ENCODE results near the gene SDSL. TPM values are rescaled to one million over a fixed set of nuclear protein-coding genes. Genes with fewer than 3 reads are reported as not detected.

The SDSL gene
- total and polyA plus RNA-seq, 2 of the 4 experiments (the other 2 are of a cell fraction), result 6.3 to 10.9 TPM

DNA sequence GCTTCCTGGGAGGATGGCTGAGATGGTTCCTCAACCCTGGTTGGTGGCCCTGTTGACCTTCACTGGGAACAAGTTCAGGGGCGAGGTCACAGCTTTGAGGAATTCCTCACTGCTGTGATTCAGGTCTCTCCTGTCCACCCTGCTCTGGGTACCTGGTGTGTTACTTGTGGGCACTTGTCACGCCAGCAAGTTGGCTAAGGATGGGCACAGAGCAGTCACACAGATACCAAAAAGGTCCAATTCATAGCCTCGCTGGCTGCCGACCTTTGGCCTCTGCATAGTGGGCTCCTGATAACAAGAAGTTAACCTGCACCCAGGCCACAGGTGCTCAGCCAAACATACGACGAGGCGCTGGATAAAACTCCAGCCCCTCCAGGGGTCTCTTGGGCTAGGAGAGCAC, 29.7 kb upstream of the SDSL start:
- Histone ChIP-seq H3K36me3 (ENCODE audit: control insufficient read depth, insufficient read depth, low read length) (peaks cover 10% of the 10 kb centered on the region), H3K9me3 (ENCODE audit: control insufficient read depth, insufficient read depth, low read length) (no peaks in the 10 kb centered on the region; the same call in 1 of the 2 replicates), H4K91ac (ENCODE audit: insufficient read depth, low read depth, low read length) (no peak overlapping the region), H4K5ac (ENCODE audit: low read depth, low read length) (no peak overlapping the region), H2BK5ac (ENCODE audit: low read depth, low read length, poor library complexity, severe bottlenecking) (no peak overlapping the region), H2BK20ac (ENCODE audit: low read depth, low read length) (no peak overlapping the region), H3K27ac (ENCODE audit: insufficient read depth, low read length) (no peak overlapping the region), H3K56ac (ENCODE audit: extremely low read depth, insufficient read depth, low read length) (no peak overlapping the region), H3K27me3 (ENCODE audit: control insufficient read depth, insufficient read depth, low read length) (peaks cover 2% of the 10 kb centered on the region; the same call in 1 of the 2 replicates), H4K20me1 (ENCODE audit: insufficient read depth, low read length) (no peaks in the 10 kb centered on the region), H3K4me3 (ENCODE audit: insufficient read depth, low read depth, low read length) (no peak overlapping the region), H2AK9ac (replicated peaks; ENCODE audit: low read depth, low read length, poor library complexity) (no peak overlapping the region), H2AFZ (replicated peaks; ENCODE audit: low read length, poor library complexity) (no peak overlapping the region), H3K4ac (ENCODE audit: low read depth, low read length) (no peak overlapping the region), H3K14ac (replicated peaks; ENCODE audit: low read depth, low read length) (no peak overlapping the region), H2BK15ac (ENCODE audit: low read depth, low read length) (no peak overlapping the region), H2AK5ac (ENCODE audit: low read depth, low read length) (no peak overlapping the region), H3K9me1 (ENCODE audit: insufficient read depth, low read length) (no peaks in the 10 kb centered on the region; the same call in 1 of the 2 replicates), H3K23ac (ENCODE audit: low read depth, low read length) (no peak overlapping the region), H3K4me1 (ENCODE audit: control insufficient read depth, insufficient read depth, low read length) (no peaks in the 10 kb centered on the region), H3K18ac (ENCODE audit: low read depth, low read length) (no peak overlapping the region), H2BK120ac (ENCODE audit: low read depth, low read length) (no peak overlapping the region), H3K79me1 (ENCODE audit: low read depth in 1 of 2, low read length in 2 of 2) (no peaks in the 10 kb centered on the region), H4K8ac (ENCODE audit: low read depth in 2 of 2, low read length in 2 of 2) (no peak overlapping the region), H3K9ac (ENCODE audit: low read depth, low read length) (no peak overlapping the region), H3K4me2 (ENCODE audit: low read depth, low read length) (no peak overlapping the region)
- TF ChIP-seq MAFK (IDR thresholded peaks at IDR 0.05; ENCODE audit: low read depth, low read length), result no peak
- no peak for TF ChIP-seq POLR2A (IDR thresholded peaks at IDR 0.05; ENCODE audit: low read depth, low read length)
- no peak for TF ChIP-seq BHLHE40 (IDR thresholded peaks at IDR 0.05; ENCODE audit: low read depth, low read length)
- TF ChIP-seq MAZ (IDR thresholded peaks at IDR 0.05; ENCODE audit: borderline replicate concordance, low read depth, low read length), result no peak
- no peak for TF ChIP-seq NFE2L2 (IDR thresholded peaks at IDR 0.05; ENCODE audit: low read depth, low read length)
- ChIA-PET CTCF (interaction anchor here (0.6 kb wide), 1 partner anchor 439 kb away, joined by 5 read pairs; no protein-coding TSS in a partner anchor), POLR2A (ENCODE audit: unreplicated experiment) (no interaction called here)
- in situ Hi-C loops (cut with MboI; ENCODE audit: low sequenced_read_pairs), result no loop called here
- intact Hi-C loops (cut with micrococcal nuclease), result no loop called here
- WGBS, 2 experiments (ENCODE audit: extremely low coverage in 2 of 2, insufficient read length in 1 of 2), result 93% methylated on average over 3 of the region's 7 CpGs; no CpG with 5 or more reads in 1 of the 2 experiments
- no peak for DNase-seq
- dilution Hi-C loops (cut with HindIII; ENCODE audit: low sequenced_read_pairs, unreplicated experiment), result no loop called here
- no peak for ATAC-seq (ENCODE audit: low read depth)
- no TSS peak for BruUV-seq (replicated peaks)
